GM19351 (cell line): ENCODE data around the gene DOC2B.
"Not testable (repeated sequence)": the region's sequence is repeated elsewhere in the genome, so short reads cannot be mapped to it uniquely, and the experiment has no call there.

ENCODE experiments used
- ATAC-seq: cut with Tn5 transposase; IDR thresholded peaks from one replicate; pipeline ENCODE4 v1.9.1; 2021; ENCODE audit warnings: mild to moderate bottlenecking, moderate library complexity; ENCODE audit not compliant: unreplicated experiment

Gene DOC2B

GRCh38 chr17:193426-193810, 12.0 kb upstream of the DOC2B start:
- ATAC-seq = no peak

GRCh38 chr17:192666-193425, 11.4 kb upstream of the DOC2B start:
- no peak for ATAC-seq

GRCh38 chr17:189444-189843, 8.0 kb upstream of the DOC2B start:
- ATAC-seq = no peak

GRCh38 chr17:187130-187529, 5.7 kb upstream of the DOC2B start:
- no peak for ATAC-seq

- ATAC-seq = no peak
These were observed 4.1 kb upstream of the DOC2B start for GRCh38 chr17:185445-186138.

- ATAC-seq = no peak
These were observed 1.6 kb upstream of the DOC2B start for GRCh38 chr17:183021-183420.

GRCh38 chr17:182050-182751, 751 bp upstream of the DOC2B start:
- ATAC-seq = no peak

- no peak for ATAC-seq
These were observed 837 bp downstream of the DOC2B start for GRCh38 chr17:180381-181244.

- no peak for ATAC-seq
These were observed 1.6 kb downstream of the DOC2B start for GRCh38 chr17:179781-180380.

- no peak for ATAC-seq
These were observed 2.4 kb downstream of the DOC2B start for GRCh38 chr17:179066-179432.

GRCh38 chr17:178292-179065, 3.0 kb downstream of the DOC2B start:
- ATAC-seq = no peak

- ATAC-seq = no peak
These were observed 3.7 kb downstream of the DOC2B start for GRCh38 chr17:177762-178161.

GRCh38 chr17:177155-177554, 4.3 kb downstream of the DOC2B start:
- no peak for ATAC-seq

- ATAC-seq = no peak
These were observed 8.1 kb downstream of the DOC2B start for GRCh38 chr17:173166-173911.

GRCh38 chr17:172401-172800, 9.0 kb downstream of the DOC2B start:
- no peak for ATAC-seq

- no peak for ATAC-seq
These were observed 9.6 kb downstream of the DOC2B start for GRCh38 chr17:171871-172270.

GRCh38 chr17:170130-170670, 11.2 kb downstream of the DOC2B start:
- ATAC-seq = no peak

GRCh38 chr17:168614-169013, 12.8 kb downstream of the DOC2B start:
- ATAC-seq = not testable (repeated sequence)

GRCh38 chr17:165939-166338, 15.5 kb downstream of the DOC2B start:
- ATAC-seq = no peak
